ENCODE measurements around the gene ITPK1.

Gene ITPK1

DNA sequence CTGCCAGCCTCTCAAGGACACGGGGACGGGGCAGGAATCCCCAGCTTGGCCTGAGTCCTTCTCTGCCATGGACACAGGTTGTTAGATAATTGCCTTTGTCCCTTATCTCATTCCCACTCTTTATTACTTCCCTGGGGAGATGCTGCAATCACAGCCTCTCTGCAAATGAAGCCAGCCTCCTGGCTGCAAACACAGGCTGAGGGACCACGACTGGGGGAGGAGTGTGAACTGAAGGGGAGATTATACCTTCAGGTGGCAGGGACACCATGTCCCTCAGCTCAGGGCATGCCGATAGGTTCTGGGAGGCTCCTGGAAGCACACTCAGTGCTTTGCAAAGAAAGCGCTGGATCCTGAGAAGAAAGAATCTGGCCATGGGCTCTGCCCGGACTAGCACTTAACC lies 208.9 kb downstream of the ITPK1 start:
- no peak overlapping the region for H3K27ac ChIP-seq (ENCODE audit: low read depth in 2 of 2, low read length in 2 of 2)
- no peaks in the 10 kb centered on the region for H3K9me3 ChIP-seq (ENCODE audit: control insufficient read depth in 2 of 2, low read length in 2 of 2)
- no peak overlapping the region for H3K4me3 ChIP-seq (ENCODE audit: low read length in 2 of 2)
- H3K9ac ChIP-seq (ENCODE audit: low read depth in 1 of 2, low read length in 2 of 2), result no peak overlapping the region
- no peaks in the 10 kb centered on the region for H3K4me1 ChIP-seq (ENCODE audit: control insufficient read depth in 2 of 2, insufficient read depth in 2 of 2, low read length in 2 of 2)
- peaks cover 4 to 5% of the 10 kb centered on the region in 2 donors for H3K27me3 ChIP-seq (ENCODE audit: control insufficient read depth in 2 of 2, insufficient read depth in 2 of 2, low read length in 2 of 2)
- no peaks in the 10 kb centered on the region for H3K36me3 ChIP-seq (ENCODE audit: control insufficient read depth in 2 of 2, insufficient read depth in 2 of 2, low read length in 2 of 2)

DNA sequence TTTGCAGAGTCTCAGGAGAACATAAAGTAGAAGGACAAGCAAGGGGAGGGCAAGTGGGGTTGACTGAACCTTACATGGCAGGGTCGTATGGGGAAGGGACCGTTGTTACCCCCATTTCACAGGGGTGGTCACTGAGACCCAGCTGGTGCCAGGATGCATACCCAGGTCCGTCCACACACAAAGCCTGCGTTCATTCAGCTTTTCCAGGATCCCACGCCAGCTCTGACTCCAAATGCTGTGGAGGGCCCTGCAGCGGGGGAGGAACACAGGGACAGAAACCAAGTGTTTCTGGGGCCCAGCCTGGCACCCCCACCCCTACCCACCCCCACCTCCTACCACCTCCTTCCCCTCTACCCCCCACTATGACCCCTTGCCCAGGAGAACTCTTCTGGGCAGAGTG lies 209.3 kb downstream of the ITPK1 start:
- H3K9me3 ChIP-seq (ENCODE audit: control insufficient read depth in 2 of 2, low read length in 2 of 2), result no peaks in the 10 kb centered on the region
- H3K27ac ChIP-seq (ENCODE audit: low read depth in 2 of 2, low read length in 2 of 2), result no peak overlapping the region
- H3K9ac ChIP-seq (ENCODE audit: low read depth in 1 of 2, low read length in 2 of 2), result no peak overlapping the region
- peaks cover 4 to 5% of the 10 kb centered on the region in 2 donors for H3K27me3 ChIP-seq (ENCODE audit: control insufficient read depth in 2 of 2, insufficient read depth in 2 of 2, low read length in 2 of 2)
- H3K4me1 ChIP-seq (ENCODE audit: control insufficient read depth in 2 of 2, insufficient read depth in 2 of 2, low read length in 2 of 2), result no peaks in the 10 kb centered on the region
- no peaks in the 10 kb centered on the region for H3K36me3 ChIP-seq (ENCODE audit: control insufficient read depth in 2 of 2, insufficient read depth in 2 of 2, low read length in 2 of 2)
- no peak overlapping the region for H3K4me3 ChIP-seq (ENCODE audit: low read length in 2 of 2)

DNA sequence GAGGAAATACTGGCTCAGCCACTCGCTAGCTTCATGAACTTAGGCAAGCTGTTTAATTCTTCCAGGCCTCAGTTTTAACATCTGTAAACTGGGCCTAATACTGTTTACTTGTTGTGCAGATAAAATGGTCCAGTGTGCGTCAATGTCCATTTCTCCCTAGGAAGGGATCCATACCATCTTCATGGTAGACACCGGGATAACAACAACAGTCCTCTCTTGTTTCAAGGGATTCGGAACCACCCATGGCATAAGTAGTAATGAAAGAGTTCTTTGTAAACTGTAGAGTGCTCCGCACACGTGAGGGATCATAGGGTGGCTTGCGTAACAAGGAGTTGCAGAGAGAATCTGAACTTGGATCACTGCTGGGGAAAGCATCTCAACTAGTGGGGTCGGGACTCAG lies 210.1 kb downstream of the ITPK1 start:
- no peaks in the 10 kb centered on the region for H3K9me3 ChIP-seq (ENCODE audit: control insufficient read depth in 2 of 2, low read length in 2 of 2)
- H3K4me1 ChIP-seq (ENCODE audit: control insufficient read depth in 2 of 2, insufficient read depth in 2 of 2, low read length in 2 of 2), result no peaks in the 10 kb centered on the region
- no peaks in the 10 kb centered on the region for H3K36me3 ChIP-seq (ENCODE audit: control insufficient read depth in 2 of 2, insufficient read depth in 2 of 2, low read length in 2 of 2)
- no peak overlapping the region for H3K27ac ChIP-seq (ENCODE audit: low read depth in 2 of 2, low read length in 2 of 2)
- peaks cover 4 to 7% of the 10 kb centered on the region in 2 donors for H3K27me3 ChIP-seq (ENCODE audit: control insufficient read depth in 2 of 2, insufficient read depth in 2 of 2, low read length in 2 of 2)
- H3K9ac ChIP-seq (ENCODE audit: low read depth in 1 of 2, low read length in 2 of 2), result no peak overlapping the region
- H3K4me3 ChIP-seq (ENCODE audit: low read length in 2 of 2), result no peak overlapping the region

DNA sequence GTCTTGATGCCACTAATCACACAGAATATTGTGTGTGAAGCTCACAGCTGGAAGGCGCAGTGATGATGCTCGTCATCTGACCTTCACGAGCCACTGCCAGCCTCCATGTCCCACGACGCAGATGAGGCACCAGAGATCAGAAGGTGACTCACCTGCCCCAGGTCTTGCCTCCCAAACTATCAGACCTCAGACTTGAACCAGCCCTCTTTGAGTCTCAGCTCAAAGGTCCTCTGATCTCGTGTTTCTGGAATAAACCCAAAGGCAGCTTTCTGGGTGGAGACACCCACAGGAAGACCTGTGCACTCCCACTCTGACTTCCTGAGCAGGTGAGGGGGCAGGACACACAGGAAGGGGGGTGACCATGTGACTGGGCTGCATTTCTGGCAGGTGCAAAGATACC lies 212.4 kb downstream of the ITPK1 start:
- Histone ChIP-seq H3K27me3 (ENCODE audit: control insufficient read depth in 2 of 2, insufficient read depth in 2 of 2, low read length in 2 of 2) (peaks cover 4 to 7% of the 10 kb centered on the region in 2 donors), H3K36me3 (ENCODE audit: control insufficient read depth in 2 of 2, insufficient read depth in 2 of 2, low read length in 2 of 2) (no peaks in the 10 kb centered on the region), H3K9me3 (ENCODE audit: control insufficient read depth in 2 of 2, low read length in 2 of 2) (no peaks in the 10 kb centered on the region), H3K27ac (ENCODE audit: low read depth in 2 of 2, low read length in 2 of 2) (no peak overlapping the region), H3K4me3 (ENCODE audit: low read length in 2 of 2) (no peak overlapping the region), H3K9ac (ENCODE audit: low read depth in 1 of 2, low read length in 2 of 2) (no peak overlapping the region), H3K4me1 (ENCODE audit: control insufficient read depth in 2 of 2, insufficient read depth in 2 of 2, low read length in 2 of 2) (no peaks in the 10 kb centered on the region)

DNA sequence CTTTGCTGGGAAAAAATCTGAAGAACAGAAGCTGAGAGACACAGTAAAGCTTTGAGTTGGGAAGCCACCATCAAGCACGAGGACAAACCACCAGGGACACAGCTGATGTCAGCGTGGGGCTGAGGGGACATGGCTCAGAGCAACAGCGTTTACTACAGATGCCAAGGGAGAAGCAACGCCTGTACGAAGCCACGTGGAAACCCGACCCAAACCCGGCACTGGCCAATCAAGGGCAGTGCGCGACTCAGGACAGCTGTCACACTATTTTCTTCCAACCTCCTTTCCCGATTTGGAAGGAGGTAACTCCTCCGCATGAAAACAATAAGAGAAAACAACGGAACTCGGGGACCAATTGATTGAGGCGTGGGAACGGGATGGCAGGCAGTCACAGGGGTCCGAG lies 213.0 kb downstream of the ITPK1 start:
- Histone ChIP-seq H3K9me3 (ENCODE audit: control insufficient read depth in 2 of 2, low read length in 2 of 2) (no peaks in the 10 kb centered on the region), H3K27me3 (ENCODE audit: control insufficient read depth in 2 of 2, insufficient read depth in 2 of 2, low read length in 2 of 2) (peaks cover 4 to 7% of the 10 kb centered on the region in 2 donors), H3K9ac (ENCODE audit: low read depth in 1 of 2, low read length in 2 of 2) (no peak overlapping the region), H3K27ac (ENCODE audit: low read depth in 2 of 2, low read length in 2 of 2) (no peak overlapping the region), H3K4me3 (ENCODE audit: low read length in 2 of 2) (no peak overlapping the region), H3K4me1 (ENCODE audit: control insufficient read depth in 2 of 2, insufficient read depth in 2 of 2, low read length in 2 of 2) (no peaks in the 10 kb centered on the region), H3K36me3 (ENCODE audit: control insufficient read depth in 2 of 2, insufficient read depth in 2 of 2, low read length in 2 of 2) (no peaks in the 10 kb centered on the region)

DNA sequence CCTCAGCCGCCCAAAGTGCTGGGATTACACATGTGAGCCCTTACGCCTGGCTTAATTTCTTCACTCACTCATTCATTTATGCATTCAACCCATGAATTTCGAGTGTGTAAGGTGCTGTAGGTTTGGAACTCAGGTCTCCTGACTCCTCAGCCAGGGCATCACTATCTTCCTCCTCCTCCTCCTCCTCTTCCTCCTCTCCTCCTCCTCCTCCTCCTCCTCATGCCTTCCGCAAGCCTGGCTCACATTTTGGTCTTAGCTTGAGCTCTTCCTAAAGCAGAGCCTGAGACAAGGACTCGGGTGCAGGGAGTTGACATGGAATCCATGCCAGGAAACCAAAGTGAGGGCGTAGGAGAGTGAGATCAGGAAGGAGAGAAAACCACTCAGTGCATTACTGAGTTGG lies 213.5 kb downstream of the ITPK1 start:
- no peak overlapping the region for H3K27ac ChIP-seq (ENCODE audit: low read depth in 2 of 2, low read length in 2 of 2)
- H3K4me3 ChIP-seq (ENCODE audit: low read length in 2 of 2), result no peak overlapping the region
- no peak overlapping the region for H3K9ac ChIP-seq (ENCODE audit: low read depth in 1 of 2, low read length in 2 of 2)
- no peaks in the 10 kb centered on the region for H3K9me3 ChIP-seq (ENCODE audit: control insufficient read depth in 2 of 2, low read length in 2 of 2)
- H3K27me3 ChIP-seq (ENCODE audit: control insufficient read depth in 2 of 2, insufficient read depth in 2 of 2, low read length in 2 of 2), result peaks cover 4 to 7% of the 10 kb centered on the region in 2 donors
- H3K36me3 ChIP-seq (ENCODE audit: control insufficient read depth in 2 of 2, insufficient read depth in 2 of 2, low read length in 2 of 2), result no peaks in the 10 kb centered on the region
- H3K4me1 ChIP-seq (ENCODE audit: control insufficient read depth in 2 of 2, insufficient read depth in 2 of 2, low read length in 2 of 2), result no peaks in the 10 kb centered on the region

DNA sequence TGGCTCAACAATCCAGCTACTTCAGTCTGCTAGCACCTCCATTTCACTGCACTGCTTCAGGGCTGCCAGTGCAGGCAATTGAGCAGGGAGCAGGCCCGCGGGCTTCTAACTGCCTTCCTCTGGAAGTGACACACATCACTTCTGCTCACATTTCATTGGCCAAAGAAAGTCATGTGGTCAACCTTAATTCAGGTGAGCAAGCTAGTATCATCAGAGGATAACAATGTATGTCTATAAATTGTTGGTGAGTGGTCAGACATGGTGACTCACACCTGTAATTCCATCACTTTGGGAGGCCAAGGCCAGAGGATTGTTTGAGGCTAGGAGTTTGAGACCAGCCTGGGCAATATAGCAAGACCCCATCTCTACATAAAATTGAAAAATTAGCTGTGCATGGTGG lies 215.1 kb downstream of the ITPK1 start:
- no peaks in the 10 kb centered on the region for H3K9me3 ChIP-seq (ENCODE audit: control insufficient read depth in 2 of 2, low read length in 2 of 2)
- H3K27ac ChIP-seq (ENCODE audit: low read depth in 2 of 2, low read length in 2 of 2), result no peak overlapping the region
- H3K4me1 ChIP-seq (ENCODE audit: control insufficient read depth in 2 of 2, insufficient read depth in 2 of 2, low read length in 2 of 2), result no peaks in the 10 kb centered on the region
- H3K4me3 ChIP-seq (ENCODE audit: low read length in 2 of 2), result no peak overlapping the region
- H3K36me3 ChIP-seq (ENCODE audit: control insufficient read depth in 2 of 2, insufficient read depth in 2 of 2, low read length in 2 of 2), result no peaks in the 10 kb centered on the region
- no peak overlapping the region for H3K9ac ChIP-seq (ENCODE audit: low read depth in 1 of 2, low read length in 2 of 2)
- H3K27me3 ChIP-seq (ENCODE audit: control insufficient read depth in 2 of 2, insufficient read depth in 2 of 2, low read length in 2 of 2), result peaks cover 4 to 7% of the 10 kb centered on the region in 2 donors

DNA sequence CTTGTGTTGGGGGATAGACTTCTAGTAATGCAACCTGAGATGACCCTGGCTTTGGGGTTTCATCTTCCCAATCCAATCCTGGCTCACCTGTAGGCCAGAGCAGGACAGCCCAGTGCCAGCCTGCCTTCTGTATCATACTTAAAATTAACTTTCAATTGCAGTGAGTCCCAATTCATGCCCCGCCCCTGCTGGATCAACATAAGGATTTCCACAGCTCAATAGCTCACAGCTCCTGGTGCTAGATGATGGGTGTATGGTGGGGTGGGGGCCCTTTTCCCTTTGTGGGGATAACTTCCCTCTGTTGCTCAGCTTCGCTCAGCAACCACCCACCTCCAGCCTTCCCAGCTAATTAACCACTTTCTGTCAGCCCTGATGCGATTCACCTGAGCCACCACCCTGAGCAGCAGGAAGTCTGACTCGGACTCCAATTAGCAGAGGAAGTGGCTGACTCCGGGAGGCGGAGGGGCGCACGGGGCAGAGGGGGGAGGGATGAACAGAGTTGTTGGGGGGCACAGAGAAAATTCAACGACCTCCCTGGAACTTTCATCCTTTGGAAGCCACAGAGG lies 217.1 kb downstream of the ITPK1 start:
- H3K4me1 ChIP-seq (ENCODE audit: control insufficient read depth in 2 of 2, insufficient read depth in 2 of 2, low read length in 2 of 2), result no peaks in the 10 kb centered on the region
- no peak overlapping the region for H3K9ac ChIP-seq (ENCODE audit: low read depth in 1 of 2, low read length in 2 of 2)
- H3K27me3 ChIP-seq (ENCODE audit: control insufficient read depth in 2 of 2, insufficient read depth in 2 of 2, low read length in 2 of 2), result peaks cover 0 to 5% of the 10 kb centered on the region in 2 donors
- H3K27ac ChIP-seq (ENCODE audit: low read depth in 2 of 2, low read length in 2 of 2), result no peak overlapping the region
- peaks cover 2 to 5% of the 10 kb centered on the region in 2 donors for H3K9me3 ChIP-seq (ENCODE audit: control insufficient read depth in 2 of 2, low read length in 2 of 2)
- H3K4me3 ChIP-seq (ENCODE audit: low read length in 2 of 2), result no peak overlapping the region
- H3K36me3 ChIP-seq (ENCODE audit: control insufficient read depth in 2 of 2, insufficient read depth in 2 of 2, low read length in 2 of 2), result no peaks in the 10 kb centered on the region

DNA sequence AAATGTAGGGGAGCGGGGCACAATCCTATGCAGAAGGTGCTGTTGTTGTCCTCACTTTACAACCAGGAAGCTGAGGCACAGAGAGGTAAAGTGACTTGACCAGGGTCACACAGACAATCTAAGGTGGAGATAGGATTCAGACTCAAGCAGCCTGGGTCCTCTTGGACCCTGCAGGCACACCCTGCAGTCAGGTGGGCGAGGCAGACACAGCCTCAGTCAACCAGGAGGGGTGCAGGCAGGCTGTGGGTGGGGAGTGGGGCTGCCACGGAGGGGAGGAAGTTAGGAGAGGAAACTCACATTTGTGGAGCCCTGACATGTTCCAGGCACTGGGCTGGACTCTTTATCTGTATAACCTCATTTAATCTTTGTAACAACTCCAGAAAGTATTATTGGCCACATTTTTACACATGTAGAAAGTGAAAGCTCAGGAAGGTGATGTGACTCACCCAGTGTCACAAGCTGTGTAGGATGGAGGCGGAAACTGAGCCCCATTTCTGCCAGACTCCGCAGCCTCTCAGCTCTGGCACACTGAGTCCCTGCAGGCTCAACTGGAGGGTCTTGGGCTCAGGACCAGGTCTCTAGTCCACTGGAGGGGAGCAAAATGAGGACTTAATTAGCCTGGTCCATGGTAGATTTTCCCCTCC lies 217.7 kb downstream of the ITPK1 start:
- Histone ChIP-seq H3K27me3 (ENCODE audit: control insufficient read depth in 2 of 2, insufficient read depth in 2 of 2, low read length in 2 of 2) (peaks cover 0 to 2% of the 10 kb centered on the region in 2 donors), H3K4me3 (ENCODE audit: low read length in 2 of 2) (no peak overlapping the region), H3K9ac (ENCODE audit: low read depth in 1 of 2, low read length in 2 of 2) (no peak overlapping the region), H3K4me1 (ENCODE audit: control insufficient read depth in 2 of 2, insufficient read depth in 2 of 2, low read length in 2 of 2) (no peaks in the 10 kb centered on the region), H3K27ac (ENCODE audit: low read depth in 2 of 2, low read length in 2 of 2) (no peak overlapping the region), H3K36me3 (ENCODE audit: control insufficient read depth in 2 of 2, insufficient read depth in 2 of 2, low read length in 2 of 2) (no peaks in the 10 kb centered on the region), H3K9me3 (ENCODE audit: control insufficient read depth in 2 of 2, low read length in 2 of 2) (peaks cover 4 to 6% of the 10 kb centered on the region in 2 donors)

DNA sequence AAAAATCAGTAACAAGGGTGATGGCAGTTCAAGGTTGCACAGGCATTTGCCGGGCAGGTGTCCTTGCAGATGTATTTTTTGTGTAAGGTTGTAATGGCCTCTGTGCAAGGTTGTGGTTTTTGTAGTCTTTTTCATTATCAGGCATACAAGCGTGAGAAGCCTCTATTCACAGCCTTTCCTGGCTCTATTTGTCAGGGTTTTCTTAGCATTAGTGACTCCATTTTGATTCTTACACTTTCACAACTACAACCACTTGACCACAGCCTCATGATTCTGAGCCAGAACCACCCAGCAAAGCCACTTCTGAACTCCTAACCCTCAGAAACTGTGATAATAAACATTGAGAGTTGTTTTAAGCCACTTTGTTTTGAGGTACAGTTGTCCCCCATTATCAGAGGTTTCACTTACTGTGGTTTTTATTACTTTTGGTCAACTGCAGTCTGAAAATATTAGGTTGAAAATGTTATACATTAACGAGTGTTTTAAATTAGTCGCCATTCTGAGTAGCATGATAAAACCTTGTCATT lies 220.3 kb downstream of the ITPK1 start:
- Histone ChIP-seq H3K9me3 (ENCODE audit: control insufficient read depth in 2 of 2, low read length in 2 of 2) (peaks cover 4 to 6% of the 10 kb centered on the region in 2 donors), H3K27me3 (ENCODE audit: control insufficient read depth in 2 of 2, insufficient read depth in 2 of 2, low read length in 2 of 2) (no peaks in the 10 kb centered on the region), H3K9ac (ENCODE audit: low read depth in 1 of 2, low read length in 2 of 2) (no peak overlapping the region), H3K27ac (ENCODE audit: low read depth in 2 of 2, low read length in 2 of 2) (no peak overlapping the region), H3K4me3 (ENCODE audit: low read length in 2 of 2) (no peak overlapping the region), H3K4me1 (ENCODE audit: control insufficient read depth in 2 of 2, insufficient read depth in 2 of 2, low read length in 2 of 2) (peaks cover 0 to 2% of the 10 kb centered on the region in 2 donors), H3K36me3 (ENCODE audit: control insufficient read depth in 2 of 2, insufficient read depth in 2 of 2, low read length in 2 of 2) (no peaks in the 10 kb centered on the region)

Measured in mucosa of rectum (tissue), 2 donors.